Activated T-helper 1 cell treated with anti-CD3 and anti-CD28 coated beads, Interleukin-2, amount 50 U/mL, for 16 hours (primary cell): ENCODE measurements around the gene HMG20A.
A peak's percentile ranks its signal among the peaks of the same experiment; 100 is the strongest.
"Not testable (repeated sequence)": the region's sequence is repeated elsewhere in the genome, so short reads cannot be mapped to it uniquely, and the experiment has no call there.

Experiments
- DNase-seq, 2 donors: peaks; one replicate each; pipeline ENCODE4 v3.0.0-alpha.2; 2020; ENCODE audit warnings: low read depth in 1 of 2, low spot score in 1 of 2

HMG20A gene

DNA sequence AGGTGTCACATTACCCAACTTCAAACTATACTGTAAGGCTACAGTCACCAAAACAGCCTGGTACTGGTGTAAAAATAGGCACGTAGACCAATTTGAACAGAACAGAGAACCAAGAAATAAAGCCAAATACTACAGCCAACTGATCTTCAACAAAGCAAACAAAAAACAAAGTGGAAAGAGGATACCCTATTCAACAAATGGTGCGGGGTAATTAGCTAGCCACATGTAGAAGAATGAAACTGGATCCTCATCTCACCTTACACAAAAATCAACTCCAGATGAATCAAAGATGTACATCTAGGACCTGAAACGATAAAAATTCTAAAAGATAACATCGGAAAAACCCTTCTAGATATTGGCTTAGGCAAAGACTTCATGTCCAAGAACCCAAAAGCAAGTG is 13.8 kb upstream of the HMG20A start:
- DNase-seq: no peak

DNA sequence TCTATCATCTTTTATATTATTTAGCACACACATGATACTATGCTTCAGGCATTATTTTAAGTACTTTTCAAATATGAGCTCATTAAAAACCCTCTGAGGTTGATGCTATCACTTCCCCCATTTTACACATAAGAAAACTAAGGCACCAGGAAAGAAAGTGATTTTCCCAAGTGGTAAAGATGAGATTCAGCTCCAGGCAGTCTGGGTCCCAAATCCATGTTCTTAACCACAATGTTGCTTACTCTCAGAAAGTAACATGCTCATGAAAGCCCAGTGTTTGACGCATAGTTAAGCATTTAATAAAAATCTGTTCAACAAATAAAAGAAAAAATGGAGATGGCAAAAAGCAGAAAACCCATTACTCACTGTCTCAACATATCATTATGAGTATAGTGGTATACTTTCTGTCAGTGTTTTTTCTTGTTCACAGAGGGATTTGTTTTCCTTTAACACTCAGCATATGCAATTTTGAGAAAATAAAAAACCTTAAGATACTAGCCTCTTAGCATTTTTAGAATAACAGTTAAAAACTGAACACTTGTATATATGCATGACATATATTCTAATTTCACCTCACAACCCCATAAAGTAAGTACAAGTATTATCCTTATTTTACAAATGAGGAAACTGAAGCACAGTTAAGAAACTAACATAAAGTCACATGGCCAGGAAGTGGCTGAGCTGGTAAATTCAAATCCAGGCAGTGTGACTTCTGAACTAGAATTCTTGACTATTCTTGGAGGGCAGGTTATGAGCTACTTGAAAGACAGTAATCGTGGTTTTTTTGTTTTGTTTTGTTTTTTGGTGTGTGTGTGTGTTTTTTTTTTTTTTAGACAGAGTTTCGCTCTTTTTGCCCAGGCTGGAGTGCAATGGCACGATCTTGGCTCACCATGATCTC is 11.2 kb upstream of the HMG20A start:
- DNase-seq: no peak

DNA sequence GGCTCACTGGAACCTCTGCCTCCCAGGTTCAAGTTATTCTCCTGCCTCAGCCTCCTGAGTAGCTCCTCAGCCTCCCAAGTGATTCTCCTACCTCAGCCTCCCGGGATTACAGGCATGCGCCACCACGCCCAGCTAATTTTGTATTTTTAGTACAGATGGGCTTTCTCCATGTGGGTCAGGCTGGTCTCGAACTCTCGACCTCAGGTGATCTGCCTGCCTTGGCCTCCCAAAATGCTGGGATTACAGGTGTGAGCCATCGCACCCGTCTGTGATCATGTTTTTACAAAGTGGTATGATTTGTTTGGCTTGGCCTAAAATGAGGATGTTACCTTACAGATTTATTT is 10.6 kb upstream of the HMG20A start:
- not testable (repeated sequence) for DNase-seq

DNA sequence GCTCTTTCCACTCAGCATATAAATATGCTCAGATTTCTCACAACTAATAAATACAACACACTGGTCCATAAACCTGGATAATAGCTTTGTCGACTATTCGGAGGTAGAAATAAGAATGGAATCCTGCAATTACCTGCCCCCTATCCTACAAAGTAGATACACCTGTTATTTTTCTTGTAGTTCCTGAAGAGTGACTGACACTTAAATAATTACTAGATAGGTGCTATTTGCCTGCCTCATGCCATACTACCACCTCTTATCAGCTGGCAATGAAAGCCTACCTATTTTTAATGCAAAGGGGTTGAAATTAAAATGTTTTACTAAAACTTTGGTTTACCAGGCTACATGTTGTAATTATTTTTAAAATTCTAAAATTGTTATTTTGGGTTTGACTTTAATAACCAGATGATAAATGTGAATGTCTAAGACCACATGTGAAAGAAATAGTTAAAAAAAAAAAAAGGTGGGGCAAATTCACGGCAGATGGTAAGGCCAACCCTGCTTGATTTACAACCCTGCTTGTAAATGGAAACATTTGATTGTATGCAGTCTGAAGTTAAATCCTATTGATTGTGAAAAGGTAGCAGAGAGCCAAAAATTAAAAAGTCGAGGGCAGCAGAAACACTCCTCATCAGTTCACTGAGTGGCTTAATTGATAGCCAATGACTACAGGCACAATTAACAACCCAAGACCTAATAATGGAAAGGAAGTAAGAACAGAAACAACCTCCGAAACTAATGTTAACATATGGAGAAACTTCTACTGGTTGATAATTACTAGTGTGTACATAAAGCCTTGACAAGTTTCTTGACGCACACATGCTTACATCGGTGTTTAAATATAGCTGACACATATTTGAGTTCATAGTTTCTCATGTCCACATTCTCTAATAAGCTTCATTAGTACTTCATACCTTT is 9.7 kb upstream of the HMG20A start:
- no peak for DNase-seq

DNA sequence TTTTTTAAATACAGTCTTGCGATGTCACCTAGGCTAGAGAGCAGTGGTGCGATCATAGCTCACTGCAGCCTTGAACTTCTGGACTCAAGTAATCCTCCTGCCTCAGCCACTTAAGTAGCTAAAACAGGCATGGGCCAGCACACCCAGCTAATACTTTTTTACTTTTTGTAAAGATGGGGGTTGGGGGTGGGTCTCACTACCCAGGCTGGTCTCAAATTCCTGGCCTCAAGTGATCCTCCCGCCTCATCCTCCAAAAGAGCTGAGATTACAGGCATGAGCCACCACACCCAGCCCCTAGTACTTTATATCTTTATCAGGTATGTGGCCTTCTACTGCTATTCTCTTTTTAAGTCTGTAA is 9.1 kb upstream of the HMG20A start:
- DNase-seq: no peak

DNA sequence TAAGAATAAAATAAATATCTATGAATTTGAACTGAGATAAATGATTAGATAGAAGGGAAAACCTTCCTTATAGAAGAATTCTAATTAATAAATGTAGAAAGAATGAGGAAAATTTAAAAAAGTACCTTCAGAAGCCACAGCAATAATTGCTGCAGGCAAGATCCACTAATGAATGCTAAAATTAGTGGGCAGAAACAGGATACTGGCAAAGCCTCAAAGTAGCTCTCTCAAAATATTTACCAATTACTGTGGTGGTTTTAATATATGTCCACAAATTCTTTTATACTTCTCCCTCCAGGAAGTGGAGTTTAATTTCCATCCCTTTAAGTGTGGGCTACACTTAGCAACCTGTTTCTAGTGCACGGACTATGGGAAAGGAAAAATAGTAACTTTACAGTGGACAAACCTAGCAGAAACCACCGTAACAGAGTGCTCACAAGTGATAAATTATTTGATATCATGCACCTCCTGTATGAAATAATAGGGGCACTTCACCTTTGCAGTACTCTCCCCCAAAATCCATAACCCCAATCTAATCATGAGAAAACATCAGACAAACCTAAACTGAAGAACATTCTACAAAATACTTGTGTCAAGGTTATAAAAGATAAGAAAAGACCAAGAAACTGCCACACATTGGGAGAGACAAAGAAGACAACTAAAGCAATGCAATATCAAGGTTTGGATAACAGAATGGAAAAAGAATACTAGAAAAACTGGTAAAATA is 7.6 kb upstream of the HMG20A start:
- no peak for DNase-seq

DNA sequence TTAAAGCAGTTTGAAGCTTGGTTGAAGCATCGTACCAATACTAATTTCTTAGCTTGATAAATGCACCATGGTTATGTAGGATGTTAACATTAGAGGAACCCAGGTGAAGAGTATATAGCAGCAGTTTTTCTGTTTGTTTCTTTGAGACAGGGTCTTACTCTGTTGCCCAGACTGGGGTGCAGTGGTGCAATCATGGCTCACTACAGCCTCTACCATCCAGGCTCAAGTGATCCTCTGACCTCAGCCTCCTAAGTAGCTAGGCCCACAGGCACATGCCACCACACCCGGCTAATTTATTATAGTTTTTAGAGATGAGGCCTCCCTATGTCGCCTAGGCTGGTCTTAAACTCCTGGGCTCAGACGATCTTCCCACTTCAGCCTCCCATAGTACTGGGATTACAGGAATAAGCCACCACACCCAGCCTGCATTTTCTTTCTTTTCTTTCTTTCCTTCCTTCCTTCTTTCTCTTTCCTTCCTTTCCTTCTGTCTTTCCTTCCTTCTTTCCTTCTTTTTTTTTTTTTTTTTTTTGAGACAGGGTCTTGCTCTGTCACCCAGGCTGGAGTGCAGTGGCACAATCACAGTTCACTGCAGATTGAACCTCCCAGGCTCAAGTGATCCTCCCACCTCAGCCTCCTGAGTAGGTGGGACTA is 6.9 kb upstream of the HMG20A start:
- DNase-seq: no peak

DNA sequence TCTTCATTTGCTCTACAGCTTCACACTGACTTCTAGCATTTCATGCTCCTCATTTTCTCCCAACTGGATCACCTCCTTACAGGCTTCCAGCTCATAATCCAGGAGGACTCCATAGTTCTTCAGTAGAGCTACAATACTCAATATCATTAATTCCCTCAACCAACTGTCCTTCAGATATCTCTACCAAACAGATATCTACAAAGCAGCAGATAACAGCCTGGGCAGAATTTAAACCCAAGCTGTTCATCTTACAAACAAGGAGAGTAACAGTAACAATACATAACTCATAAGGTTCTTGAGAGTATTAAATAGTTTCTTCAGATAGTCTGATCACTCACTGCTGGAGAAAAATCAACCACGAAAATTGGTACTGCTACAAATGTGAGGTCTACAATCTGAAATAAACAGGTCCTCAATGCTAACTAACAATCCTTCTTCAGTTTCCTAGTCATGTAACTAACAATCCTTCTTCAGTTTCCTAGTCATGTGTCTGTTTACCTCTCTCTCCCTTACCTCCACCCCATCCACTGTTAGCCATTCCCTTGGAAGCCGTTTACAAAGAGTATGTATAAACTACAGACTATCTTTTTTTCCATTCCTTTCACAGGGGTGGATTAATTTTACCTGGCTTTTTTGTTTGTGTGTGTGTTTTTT is 5.8 kb upstream of the HMG20A start:
- DNase-seq: no peak

DNA sequence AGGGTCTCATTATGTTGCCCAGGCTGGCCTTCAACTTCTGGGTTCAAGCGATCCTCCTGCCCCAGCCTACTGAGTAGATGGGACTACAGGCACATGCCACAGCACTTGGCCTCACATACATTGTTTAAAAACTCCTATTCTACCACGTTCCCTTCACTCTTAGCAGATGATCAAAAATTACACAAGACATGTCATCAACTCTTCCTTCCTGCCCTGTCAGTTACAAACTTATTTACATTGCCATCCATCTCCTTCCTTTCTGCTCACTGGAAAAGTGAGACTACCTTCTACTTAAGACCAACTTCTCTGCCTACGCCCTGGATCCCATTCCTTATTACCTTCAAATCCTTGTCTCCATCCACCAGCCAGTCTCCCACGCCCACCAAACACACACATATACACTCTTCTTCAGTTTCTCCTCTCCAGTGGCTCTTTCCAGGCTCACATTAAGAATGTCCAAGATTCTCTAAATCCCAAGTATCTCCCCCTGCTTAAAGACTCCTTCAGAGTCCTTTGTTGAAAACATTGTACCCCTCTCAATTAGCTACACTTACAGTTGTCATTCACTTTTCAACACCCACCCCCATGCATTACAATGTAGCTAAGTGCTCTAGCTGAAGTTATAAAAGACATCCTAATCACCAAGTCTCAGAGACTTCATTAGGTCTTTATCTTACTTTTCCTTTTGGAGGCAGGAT is 5.1 kb upstream of the HMG20A start:
- DNase-seq: no peak

DNA sequence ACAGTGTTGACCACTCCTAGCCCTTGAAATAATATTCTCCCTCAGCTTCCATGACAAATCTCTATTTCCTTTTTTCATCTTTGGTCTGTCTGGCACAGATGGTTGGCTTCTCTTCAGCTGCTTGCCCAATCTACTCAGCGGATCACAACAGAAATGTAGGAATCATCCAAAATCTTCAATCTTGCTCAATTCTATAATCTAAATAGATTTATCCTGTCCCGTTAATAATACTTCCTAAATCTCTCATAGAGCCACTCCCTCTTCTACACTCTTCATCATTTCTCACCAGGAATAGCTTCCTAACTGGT is 4.6 kb upstream of the HMG20A start:
- DNase-seq: no peak

DNA sequence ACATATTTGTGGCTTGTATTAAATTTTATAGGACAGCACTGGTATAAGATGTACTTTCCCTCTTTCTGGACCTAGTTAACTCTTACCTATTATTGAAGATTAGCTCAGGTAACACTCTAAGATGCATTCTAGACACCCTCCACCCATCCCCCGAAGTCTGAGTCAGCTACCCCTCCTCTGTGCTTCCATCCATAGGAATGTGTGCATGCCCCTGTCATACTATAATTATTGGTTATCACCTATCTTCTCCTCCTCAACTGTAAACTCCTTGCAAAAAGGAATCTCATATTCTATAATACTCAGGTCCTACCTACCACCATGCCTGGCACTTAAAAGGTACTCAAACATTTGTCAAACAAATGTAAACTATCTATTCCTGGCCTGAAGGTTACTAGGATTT is 3.7 kb upstream of the HMG20A start:
- DNase-seq: no peak

DNA sequence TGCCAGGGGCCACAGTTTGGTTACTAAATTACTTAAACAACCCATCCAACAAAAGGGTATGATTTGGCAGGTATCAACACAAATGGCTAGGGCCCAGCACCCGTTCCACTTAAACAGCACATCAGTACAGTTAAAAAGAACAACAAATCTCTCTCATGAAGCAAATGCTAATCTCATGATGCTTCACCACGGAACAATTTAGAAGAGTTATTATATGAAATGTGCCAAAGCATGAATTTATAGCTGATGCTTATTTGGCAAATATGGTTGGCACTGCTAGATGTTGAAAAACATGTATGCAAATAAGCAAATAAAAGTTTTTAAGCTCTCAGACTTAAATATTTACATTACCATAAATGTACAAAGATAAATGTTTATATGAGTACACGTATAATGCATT is 3.1 kb upstream of the HMG20A start:
- no peak for DNase-seq

DNA sequence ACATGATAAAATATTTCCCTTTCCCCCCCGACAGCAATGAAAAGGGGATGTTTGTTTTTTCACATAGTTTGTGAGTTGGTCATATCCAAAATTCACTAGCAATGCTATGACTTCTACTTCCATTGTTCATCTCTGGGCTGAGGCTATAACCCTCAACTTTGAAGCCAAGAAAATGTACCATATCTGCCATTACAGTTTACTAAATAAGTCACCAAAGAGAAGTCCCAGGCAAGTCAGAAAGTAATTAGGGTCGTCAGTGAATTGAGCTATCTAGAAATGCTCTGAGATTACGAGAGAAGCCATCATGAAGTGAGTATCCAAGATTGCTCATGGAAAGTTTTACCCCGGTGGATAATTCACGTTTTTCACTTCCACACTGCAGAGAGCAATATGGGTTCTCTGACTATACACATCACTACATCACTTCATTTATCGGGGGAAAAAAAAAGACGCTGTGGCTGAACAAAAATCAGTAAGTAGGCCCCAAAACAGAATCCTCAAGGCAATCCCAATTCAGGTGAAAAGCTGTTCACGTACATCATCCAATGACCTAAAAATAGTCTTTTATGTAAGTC is 2.2 kb upstream of the HMG20A start:
- DNase-seq: no peak

DNA sequence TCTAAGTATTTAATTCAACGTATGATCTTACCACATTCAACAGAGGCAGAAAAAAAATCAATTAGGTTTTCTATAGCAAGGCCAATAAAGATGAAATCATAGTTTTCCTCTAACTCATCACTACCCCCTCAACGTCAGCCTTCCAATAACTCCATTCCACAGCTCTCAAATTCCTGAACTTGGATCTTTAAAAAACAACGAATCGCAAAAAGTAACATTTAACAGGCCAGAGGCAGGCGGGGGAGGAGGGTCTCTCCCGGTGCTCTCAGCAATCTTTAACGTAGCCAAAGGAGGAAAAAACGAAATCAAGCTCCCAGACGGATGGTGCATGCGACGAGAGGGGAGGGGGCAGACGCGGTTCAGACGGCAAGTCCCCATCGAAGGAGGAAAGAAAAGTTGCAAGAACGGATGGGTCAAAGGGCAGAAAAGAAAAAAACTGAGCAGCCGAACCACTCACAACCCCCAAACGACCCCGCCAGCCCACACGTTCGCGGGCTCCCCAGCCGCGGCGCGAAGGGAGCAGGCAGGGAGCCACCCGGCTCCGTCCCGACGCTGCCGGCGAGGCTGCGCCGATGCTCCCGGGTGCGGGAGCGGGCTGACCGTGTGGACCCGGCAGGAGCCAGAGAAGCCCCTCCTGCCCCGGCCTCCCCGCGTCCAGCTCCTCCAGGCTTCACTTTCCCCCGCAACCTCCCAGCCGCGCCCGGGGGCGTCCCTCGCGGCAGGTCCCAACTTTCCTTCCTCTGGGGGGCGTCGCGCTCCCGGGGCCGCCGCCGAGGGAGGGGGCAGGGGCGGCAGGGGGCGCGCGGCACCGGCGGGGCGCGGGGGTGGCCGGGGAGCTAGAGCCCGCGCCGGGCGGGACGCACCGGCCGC is 1.5 kb upstream of the HMG20A start:
- peak in 1 of 2 donors; percentile 9 for DNase-seq

DNA sequence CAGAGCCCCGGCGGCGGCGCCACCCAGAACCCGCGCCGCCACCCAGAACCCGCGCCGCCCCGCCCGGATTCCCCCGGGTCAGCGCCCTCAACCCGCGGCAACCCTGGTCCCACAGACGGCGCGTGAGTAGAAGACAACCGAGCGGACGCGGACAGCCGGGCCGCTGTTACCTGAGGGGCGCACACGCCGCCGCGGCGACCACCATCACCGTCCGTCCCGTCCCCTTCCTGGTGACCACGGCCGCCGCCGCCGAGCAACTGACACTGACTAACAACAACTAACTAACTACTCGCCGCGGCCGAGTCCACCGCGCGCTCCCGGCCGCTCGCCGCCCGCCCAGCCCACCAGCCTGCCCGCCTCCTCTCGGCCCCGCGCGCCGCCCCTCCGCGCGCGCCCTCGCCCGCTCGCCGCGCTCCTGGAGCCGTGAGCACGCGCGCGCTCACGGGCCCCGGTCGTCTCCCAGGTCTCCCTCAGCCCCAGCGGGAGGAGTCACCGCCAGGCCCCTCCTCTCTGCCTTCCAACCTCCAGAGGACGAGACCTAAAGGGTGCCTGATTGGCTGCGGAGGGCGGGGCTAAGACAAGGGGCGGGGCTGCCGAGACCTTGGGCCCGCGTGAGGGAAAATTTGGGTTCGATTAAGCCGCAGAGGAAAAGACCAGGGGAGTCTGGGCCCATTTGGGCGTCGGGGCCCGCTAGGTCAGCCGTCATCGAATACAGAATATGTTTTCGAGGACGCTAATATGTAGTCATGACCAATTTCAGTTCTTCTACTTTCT is 665 bp upstream of the HMG20A start, which contains the start of gene PEAK1:
TSS of gene PEAK1 (minus strand) at position 269 of the 774 bp plus-strand sequence. CDS start 238,178 bp downstream, outside the sequence.
- DNase-seq: peak; percentile 98 to 100

DNA sequence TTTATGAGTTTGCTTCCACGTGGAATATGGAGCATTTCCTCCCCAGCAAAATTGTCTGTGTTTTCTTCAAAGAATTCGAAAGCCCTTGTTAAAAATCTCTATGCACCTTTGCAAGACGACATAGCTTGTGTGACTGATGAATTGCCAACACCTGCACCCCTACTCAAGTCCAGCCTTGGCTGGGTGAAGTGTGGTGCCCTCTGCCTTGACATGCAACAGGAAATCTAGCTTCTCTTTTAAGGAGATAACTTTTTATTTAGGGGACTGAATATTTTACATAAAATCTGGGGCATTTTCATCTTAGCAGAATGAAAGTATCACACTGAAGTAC is 647 bp downstream of the HMG20A start:
- DNase-seq: no peak

DNA sequence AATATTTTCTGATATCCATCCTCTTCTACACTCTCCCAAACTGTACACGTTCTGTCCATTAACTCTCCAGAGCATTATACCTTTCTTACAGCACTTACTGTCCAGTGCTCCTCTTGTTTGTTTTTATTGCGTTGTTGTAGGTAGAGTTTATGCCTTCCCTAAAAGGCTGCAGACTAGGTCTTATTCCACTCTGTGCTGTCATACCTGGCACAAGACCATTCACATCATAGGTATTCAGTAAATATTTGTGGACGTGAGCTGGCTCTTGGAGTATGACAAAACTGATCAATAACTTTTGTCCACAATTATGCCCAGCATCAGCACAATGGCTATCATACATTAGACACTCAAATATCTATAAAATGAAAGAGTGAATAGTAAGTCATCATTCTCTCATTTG is 4.4 kb downstream of the HMG20A start:
- no peak for DNase-seq

DNA sequence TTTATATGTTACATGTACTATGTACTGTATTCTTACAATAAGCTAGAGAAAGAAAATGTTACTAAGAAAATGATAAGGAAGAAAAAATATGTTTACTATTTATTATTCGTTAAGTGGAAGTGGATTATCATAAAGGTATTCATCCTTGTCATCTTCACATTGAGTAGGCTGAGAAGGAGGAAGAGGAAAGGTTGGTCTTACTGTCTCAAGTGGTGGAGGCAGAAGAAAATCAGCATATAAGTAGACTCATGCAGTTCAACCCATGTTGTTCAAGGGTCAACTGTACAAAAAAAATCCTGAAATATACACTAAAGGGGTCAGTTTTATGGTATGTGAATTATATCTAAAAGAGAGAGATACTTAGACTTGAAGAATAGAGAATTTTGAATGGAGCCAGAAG is 5.7 kb downstream of the HMG20A start:
- DNase-seq: no peak
